HepG2 (cell line): Measurements from ENCODE around the gene ZFPM1. TPM values are rescaled to one million over a fixed set of nuclear protein-coding genes. Genes with fewer than 3 reads are reported as not detected.

ENCODE experiments used
- BATF2 ChIP-seq: sonication (generic); formaldehyde crosslinking; IDR thresholded peaks from 2 replicates; pipeline ENCODE4 v1.8.0; 2022; ENCODE audit warnings: mild to moderate bottlenecking, missing genetic modification reagents, moderate library complexity
- PAWR ChIP-seq: sonication (generic); formaldehyde crosslinking; IDR thresholded peaks from 2 replicates; pipeline ENCODE4 v1.4.0; 2020; ENCODE audit warnings: missing genetic modification reagents, mild to moderate bottlenecking, borderline replicate concordance
- PHF21A ChIP-seq: sonication (generic); formaldehyde crosslinking; IDR thresholded peaks from 2 replicates; pipeline ENCODE4 v1.5.0; 2020; ENCODE audit warnings: mild to moderate bottlenecking, missing genetic modification reagents
- SNRNP70 ChIP-seq: fragments of 200-400 bp; formaldehyde crosslinking; IDR thresholded peaks from 2 replicates; pipeline ENCODE4 v1.6.1; 2017; ENCODE audit warnings: mild to moderate bottlenecking, low read depth, low read length, moderate library complexity
- TFAP4 ChIP-seq: sonication (generic); IDR thresholded peaks from 2 replicates; pipeline ENCODE4 v1.6.1; 2016; ENCODE audit warnings: low read depth, borderline replicate concordance
- ZBTB40 ChIP-seq, 2 experiments: fragments of 450-650 bp in 1 of 2; sonication (generic) in 1 of 2; formaldehyde crosslinking in 1 of 2; IDR thresholded peaks; 2 replicates each; pipeline versions ENCODE4 v1.6.1 to v1.8.0; 2016 to 2022; ENCODE audit warnings: antibody characterized with exemption in 1 of 2, mild to moderate bottlenecking in 1 of 2, missing genetic modification reagents in 1 of 2
- ZNF142 ChIP-seq: sonication (generic); formaldehyde crosslinking; IDR thresholded peaks from 2 replicates; pipeline ENCODE4 v1.4.0; 2020; ENCODE audit warnings: missing genetic modification reagents
- ZNF569 ChIP-seq: sonication (generic); formaldehyde crosslinking; IDR thresholded peaks from 2 replicates; pipeline ENCODE4 v1.5.0; 2020; ENCODE audit warnings: mild to moderate bottlenecking, missing genetic modification reagents, moderate library complexity, borderline replicate concordance
- ZNF713 ChIP-seq: sonication (generic); formaldehyde crosslinking; IDR thresholded peaks from 2 replicates; pipeline ENCODE4 v1.4.0; 2020; ENCODE audit warnings: mild to moderate bottlenecking, missing genetic modification reagents
- ZNF720 ChIP-seq: sonication (generic); formaldehyde crosslinking; IDR thresholded peaks from 2 replicates; pipeline ENCODE4 v1.4.0; 2020; ENCODE audit warnings: missing genetic modification reagents
- polyA plus RNA-seq, 8 experiments: library from polyadenylated mRNA; depleted of rRNA in 3 of 8; stranded (reverse) in 7 of 8; unstranded in 1 of 8; fragments of >200 nt; fragmentation: Illumina TruSeq in 4 of 8; extraction: Trizol in 4 of 8; gene quantifications; 2 replicates each; pipeline versions ENCODE4 v1.2.1 to v1.2.3, GENCODE V29; 2011 to 2016; ENCODE audit warnings: low read depth in 4 of 8, missing spikeins in 1 of 8, mixed read lengths in 1 of 8; ENCODE audit not compliant: insufficient read depth in 1 of 8
- total RNA-seq, 5 experiments: library from RNA; depleted of rRNA; stranded (reverse); fragments of >200 nt; fragmentation: Illumina TruSeq; extraction: Trizol; gene quantifications; 2 replicates each; pipeline ENCODE4 v1.2.3, GENCODE V29; 2016; ENCODE audit warnings: low read depth in 1 of 5

Gene ZFPM1
- total and polyA plus RNA-seq, 2 of the 13 experiments (the other 11 are each of a cell fraction or from before 2014, with no cell fraction given) = 1.3 to 3.8 TPM

GRCh38 chr16:88452482-88453216 is 431 bp upstream of the ZFPM1 start (continued):
- TF ChIP-seq ZNF142 (CRISPR knock-in tag) (peak; percentile 75; the same call in 1 of the 2 replicates), ZNF720 (CRISPR knock-in tag) (no peak), TFAP4 (peak; percentile 24; the same call in 1 of the 2 replicates), PHF21A (CRISPR knock-in tag) (no peak), ZNF569 (CRISPR knock-in tag) (no peak), ZBTB40 (IDR thresholded peaks at IDR 0.05) (no peak), ZBTB40 (CRISPR knock-in tag; IDR thresholded peaks at IDR 0.05) (peak; percentile 90), ZNF713 (CRISPR knock-in tag) (peak; percentile 84; the same call in 1 of the 2 replicates), PAWR (CRISPR knock-in tag) (no peak), SNRNP70 (no peak), BATF2 (peak; percentile 76; the same call in 1 of the 2 replicates)
